HG03103 (cell line): ENCODE results near the gene PRDM11.

Source experiments
- ATAC-seq: cut with Tn5 transposase; IDR thresholded peaks from one replicate; pipeline ENCODE4 v1.9.1; 2021; ENCODE audit warnings: low read depth; ENCODE audit not compliant: unreplicated experiment

PRDM11 gene

GRCh38 chr11:45254070-45254469, 107.6 kb downstream of the PRDM11 start:
- ATAC-seq = no peak

DNA sequence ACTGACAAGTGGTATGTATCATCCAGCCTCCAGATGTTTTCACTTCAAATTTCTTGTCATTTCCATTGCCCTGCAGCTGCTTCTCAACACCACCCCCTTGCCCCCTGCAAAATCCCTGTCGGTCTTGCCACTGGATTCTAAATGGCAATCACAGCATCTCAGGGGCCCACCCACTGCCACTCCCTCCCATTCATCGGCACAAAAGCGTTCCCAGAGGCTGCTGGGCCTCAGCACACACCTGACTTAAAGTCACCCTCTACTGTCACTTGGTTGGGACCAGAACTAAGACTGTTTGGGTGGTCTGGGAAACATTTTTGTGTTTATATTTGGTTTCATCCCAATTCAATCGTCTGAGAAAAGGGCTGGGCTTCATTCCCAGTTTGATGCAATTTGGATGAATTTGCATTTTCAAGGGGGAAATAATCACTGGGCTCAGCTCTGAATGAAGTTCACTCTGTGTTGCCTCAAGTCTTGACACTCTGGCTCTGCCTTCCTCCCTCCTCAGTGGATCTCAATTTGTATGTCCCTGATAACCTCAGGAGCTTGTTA, 112.6 kb downstream of the PRDM11 start:
- ATAC-seq = no peak

- no peak for ATAC-seq
Observed at GRCh38 chr11:45259592-45259991, 113.2 kb downstream of the PRDM11 start.

DNA sequence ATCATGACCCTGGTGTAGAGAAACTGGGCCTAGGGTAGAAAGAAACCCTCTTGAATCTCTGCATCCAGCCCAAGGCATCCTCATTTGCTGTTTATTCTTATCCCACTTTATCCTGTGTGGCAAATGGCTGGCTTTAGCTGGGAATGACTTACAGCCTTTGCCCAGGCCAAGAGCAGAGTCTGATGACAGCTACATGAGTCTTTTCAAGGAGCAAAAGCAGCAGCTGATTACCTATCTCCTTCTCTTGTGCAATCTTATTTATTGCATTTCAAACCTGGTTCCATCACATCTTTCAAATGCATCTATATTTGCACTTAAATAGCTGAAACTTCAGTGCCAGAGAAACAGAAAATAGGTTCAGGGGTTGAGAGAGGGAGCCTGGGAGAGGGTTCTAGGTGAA, 113.6 kb downstream of the PRDM11 start:
- ATAC-seq = no peak

- no peak for ATAC-seq
Observed at GRCh38 chr11:45262900-45263299, 116.5 kb downstream of the PRDM11 start.

GRCh38 chr11:45263773-45264172, 117.3 kb downstream of the PRDM11 start:
- no peak for ATAC-seq

DNA sequence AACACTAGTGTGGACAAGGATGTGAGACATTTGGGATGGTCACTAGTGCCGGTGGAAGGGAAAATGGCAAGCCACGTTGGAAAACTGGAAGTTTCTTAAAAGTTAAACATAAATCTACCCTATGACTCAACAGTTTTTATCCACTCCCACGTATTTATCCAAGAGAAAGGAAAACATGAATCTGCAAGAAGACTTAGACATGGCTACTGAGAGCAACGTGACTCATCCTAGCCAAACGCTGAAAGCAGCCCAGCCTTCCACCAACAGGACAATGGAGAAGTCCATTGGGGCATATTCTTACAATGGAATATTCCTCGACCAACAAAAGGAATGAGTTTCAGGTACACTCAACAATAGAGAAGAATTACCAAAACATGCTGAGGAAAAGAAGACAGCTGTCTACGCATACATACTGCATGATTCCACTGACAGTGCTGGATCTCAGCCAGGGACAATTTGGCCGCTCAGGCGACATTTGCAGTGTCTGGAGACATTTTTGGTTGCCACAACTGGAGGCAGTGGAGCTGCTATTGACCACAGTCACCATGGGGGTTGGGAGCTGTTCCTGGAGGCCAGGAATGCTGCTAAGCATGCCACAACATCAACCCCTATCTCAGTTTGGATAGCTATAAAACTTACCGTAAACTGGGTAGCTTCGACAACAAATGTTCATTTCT, 118.5 kb downstream of the PRDM11 start:
- no peak for ATAC-seq

DNA sequence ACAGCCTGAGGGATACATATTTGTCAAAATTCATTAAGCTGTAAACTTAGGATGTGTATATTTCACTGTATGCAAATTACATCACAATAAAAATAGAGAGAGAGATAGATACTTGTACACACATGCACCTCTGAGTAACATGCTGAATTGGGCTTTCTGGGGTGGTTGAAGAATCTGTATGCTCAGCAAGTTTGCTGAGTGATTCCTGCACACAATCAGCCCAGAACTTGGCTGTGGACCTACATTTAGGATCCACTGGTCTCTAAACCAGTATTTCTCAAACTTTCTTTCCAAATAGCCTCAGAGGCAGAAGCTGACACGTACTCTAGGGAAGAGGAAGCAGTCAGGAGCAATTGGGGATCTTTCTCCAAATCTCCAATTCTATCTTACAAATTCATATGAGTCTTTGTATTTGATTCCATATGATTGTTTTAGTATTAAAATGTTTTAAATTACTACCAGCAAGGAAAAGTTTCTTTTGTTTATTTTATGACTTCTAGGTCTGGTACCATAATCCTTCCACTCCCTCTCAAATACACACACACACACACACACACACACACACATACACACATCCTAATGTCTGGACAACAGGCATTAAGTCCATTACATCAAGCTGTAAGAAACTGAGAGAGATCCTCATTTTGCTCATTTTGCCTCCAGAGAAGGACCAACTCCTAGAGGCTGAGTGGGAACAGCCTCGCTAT, 119.7 kb downstream of the PRDM11 start:
- ATAC-seq = no peak

DNA sequence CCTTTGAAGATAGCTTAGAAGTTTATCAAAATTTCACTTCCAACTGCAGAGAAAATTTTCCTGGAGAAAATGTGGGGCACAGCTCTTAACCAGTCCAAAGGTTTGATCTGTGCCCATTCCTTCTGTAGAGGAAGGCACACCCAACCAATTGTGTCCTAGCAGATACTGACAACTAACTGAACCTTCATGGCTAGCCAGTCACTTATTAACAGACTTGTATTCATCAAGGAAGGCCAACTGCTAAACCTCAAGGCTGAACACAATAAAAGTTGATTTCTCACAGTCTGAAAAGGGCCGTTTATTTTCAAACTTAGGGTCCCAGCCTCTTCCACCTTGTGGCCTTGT, 120.2 kb downstream of the PRDM11 start:
- no peak for ATAC-seq

- no peak for ATAC-seq
Observed at GRCh38 chr11:45267052-45267451, 120.6 kb downstream of the PRDM11 start.

GRCh38 chr11:45267652-45268299, 121.3 kb downstream of the PRDM11 start:
- no peak for ATAC-seq

GRCh38 chr11:45269678-45270077, 123.2 kb downstream of the PRDM11 start:
- no peak for ATAC-seq

GRCh38 chr11:45270946-45271716, 124.7 kb downstream of the PRDM11 start:
- ATAC-seq = no peak

GRCh38 chr11:45272701-45273100, 126.3 kb downstream of the PRDM11 start:
- ATAC-seq = no peak

DNA sequence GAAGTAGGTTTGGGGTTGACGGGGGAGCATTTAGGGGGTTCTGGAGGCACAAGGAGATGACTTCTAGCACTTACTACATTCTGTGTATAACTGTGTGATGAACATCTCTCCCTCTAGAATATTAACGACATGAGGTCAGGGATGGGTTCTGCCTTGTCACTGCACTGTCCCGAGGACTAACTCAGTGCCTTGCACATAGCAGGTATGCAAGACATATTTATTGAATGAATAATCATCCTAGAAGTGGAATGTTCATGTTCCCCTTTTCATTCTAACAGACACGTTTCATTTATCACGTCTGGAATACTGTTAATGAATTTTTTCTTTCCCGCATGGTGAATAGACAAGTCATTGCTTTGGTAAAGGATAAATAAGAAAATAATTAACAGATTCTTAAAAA, 127.1 kb downstream of the PRDM11 start:
- ATAC-seq = no peak

GRCh38 chr11:45274206-45274605, 127.8 kb downstream of the PRDM11 start:
- ATAC-seq = no peak

GRCh38 chr11:45275828-45276227, 129.4 kb downstream of the PRDM11 start:
- no peak for ATAC-seq

DNA sequence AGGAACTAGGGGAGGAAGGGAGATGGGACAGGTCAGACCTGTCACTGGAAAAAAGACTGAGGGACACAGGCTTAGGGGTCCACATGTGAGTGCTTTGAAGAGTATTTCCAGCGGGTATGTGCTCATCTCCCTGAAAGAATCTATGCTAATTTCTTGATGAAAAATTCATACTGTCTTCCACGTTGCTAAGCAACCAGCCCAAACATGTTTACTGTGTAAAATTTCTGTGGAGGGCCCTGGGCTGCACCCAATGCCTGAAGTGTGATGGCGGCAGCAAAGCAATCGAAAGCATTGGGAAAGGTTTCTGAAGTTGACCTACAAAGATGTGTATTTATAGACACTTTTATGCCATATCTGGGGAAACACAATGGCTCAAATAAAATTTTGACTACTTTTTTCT, 132.3 kb downstream of the PRDM11 start:
- no peak for ATAC-seq

- no peak for ATAC-seq
Observed at GRCh38 chr11:45279645-45280044, 133.2 kb downstream of the PRDM11 start.

DNA sequence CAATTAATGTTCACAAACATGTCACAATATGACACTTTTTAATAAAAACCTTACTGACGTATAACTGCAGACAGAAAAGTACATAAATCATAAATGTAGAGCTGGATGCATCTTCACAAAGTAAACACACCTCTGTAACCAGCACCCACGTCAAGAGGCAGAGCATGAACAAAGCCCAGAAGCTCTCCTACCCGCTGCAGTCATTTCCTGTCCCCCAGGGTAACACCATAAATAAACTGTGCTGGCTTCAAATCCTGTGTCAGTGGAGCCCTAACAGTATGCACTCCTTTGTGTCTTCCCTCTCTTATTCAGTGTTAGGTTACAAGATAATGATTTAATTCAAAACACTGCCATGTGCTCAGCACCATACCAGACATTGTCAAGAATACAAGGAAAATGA, 134.0 kb downstream of the PRDM11 start:
- ATAC-seq = no peak

- no peak for ATAC-seq
Observed at GRCh38 chr11:45282081-45282480, 135.6 kb downstream of the PRDM11 start.
